ENCODE data around the gene ADAM8.
A peak's percentile ranks its signal among the peaks of the same experiment; 100 is the strongest.
"Not testable (repeated sequence)": the region's sequence is repeated elsewhere in the genome, so short reads cannot be mapped to it uniquely, and the experiment has no call there.

The ADAM8 gene

DNA sequence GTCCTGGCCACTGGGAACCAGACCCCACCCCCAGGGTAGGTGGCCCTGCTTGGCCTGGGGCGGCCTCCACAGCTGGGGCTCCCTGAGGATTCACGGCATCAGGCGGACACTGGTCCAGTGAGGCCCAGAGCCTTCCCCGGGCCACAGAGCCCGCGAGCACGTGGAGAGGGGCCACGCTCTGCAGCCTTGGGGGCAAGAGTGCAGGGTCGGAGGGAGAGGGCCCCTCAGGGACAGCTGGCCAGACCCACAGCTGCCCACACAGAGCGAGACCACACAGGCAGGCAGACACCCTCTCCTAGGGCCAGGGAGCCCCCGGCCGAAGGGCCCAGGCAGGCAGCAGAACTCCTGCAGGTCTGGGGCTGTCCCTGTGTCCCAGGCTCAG is 28.3 kb downstream of the ADAM8 start:
- no peak for DNase-seq

DNA sequence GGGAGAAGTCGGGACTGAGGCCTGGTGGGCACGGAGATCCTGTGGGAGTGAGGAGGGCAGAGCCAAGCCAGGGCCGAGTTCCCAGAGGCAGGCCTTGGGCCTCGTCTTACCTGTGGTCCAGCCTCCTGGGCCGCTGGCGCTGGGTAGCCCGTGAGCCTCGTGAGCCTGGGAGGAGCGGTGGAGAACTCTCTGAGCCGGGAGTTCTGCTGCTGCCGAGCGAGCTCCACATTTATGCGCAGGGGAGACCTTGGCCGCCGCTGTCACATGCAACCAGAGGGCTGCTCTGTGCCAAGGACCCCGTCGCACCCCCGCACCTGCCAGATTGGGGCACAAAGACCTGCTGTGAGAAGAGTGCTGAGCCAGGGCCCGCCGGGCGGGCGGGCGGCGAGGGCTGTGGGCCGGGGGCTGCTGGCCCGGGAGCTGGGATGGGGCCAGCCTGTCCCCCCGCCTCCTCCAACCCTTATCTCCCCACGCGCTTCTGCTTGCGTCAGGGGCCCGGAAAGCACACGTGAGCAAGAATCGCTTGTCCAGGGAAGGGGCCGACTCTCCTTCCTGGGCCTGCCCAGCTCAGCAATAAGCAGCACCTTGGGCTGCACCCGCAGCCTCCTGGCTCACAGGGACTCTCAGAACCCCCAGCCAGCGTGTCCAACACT is 28.9 kb downstream of the ADAM8 start:
- DNase-seq = no peak

DNA sequence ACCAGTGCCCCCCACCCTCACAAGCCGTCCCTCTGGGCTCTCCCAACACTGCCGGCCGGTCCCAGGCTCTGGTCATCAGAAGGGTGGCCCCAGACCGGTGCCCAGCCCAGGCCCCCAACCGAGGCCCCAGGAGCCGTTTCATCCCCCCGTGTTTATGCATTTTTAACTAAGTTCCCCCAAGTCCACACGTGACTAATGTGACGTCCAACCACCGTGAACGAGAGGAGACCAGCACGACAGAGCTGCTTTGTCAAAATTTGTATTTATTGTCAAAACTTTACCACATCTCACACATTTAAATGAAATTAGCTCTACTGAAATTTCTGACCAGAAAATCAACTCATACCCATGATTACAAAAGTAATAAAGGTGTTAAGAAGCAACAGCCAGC is 30.4 kb downstream of the ADAM8 start:
- no peak for DNase-seq

DNA sequence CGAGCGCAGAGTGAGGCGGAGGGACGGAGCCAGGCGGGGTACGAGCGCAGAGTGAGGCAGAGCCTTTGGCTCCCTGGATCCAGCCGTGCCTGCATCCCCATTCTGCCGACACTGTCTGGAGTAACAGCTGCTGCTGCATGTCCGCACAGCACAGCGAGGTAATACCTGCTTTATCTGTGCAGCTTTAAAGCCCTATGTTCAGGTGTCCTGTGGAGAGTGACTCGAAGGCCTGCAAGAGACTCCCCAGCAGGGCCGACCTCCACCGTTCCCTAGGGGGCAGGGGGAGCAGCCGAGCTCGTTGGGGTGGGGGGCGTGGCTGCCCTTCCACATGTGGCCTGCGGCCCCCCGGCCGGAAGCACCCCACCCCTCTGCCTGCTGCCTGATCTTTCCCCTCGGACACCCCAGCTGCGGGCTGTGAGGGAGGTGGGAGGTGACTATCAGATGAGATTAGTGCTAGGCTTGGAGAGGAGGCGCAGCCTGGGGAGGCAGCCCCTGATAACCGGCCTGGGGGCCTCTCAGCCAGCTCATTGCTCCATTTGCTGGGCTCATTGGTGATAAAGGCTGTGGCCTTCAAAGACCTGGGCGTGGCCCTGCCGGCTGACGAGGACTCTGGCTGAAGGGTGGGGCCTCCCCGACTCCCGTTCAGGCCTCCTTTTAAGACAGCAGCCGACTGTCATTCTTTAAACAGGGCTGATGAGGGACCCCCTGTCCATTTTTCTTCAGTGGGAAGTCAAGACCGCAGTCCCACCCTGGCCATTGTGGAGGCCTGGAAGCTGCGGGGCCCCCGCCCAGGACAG is 31.0 kb downstream of the ADAM8 start:
- DNase-seq = no peak

DNA sequence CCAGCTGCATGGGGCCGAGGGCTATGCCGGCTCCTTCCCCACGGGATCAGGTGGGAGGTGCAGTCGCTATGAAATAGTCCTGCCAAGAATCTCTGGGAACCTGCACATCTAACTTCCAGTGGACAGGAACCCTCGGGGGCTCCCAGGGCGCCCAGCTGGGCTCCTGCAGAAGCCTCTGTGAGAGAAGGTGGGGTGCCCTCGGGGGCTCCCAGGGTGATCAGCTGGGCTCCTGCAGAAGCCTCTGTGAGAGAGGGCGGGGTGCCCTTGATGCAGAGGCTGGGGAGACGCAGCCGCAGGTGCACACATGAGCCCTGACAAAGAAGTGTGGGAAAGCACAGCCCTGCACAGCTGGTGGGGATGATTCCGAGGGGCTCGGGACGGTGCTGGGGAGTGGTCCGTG is 33.1 kb downstream of the ADAM8 start:
- DNase-seq = no peak

DNA sequence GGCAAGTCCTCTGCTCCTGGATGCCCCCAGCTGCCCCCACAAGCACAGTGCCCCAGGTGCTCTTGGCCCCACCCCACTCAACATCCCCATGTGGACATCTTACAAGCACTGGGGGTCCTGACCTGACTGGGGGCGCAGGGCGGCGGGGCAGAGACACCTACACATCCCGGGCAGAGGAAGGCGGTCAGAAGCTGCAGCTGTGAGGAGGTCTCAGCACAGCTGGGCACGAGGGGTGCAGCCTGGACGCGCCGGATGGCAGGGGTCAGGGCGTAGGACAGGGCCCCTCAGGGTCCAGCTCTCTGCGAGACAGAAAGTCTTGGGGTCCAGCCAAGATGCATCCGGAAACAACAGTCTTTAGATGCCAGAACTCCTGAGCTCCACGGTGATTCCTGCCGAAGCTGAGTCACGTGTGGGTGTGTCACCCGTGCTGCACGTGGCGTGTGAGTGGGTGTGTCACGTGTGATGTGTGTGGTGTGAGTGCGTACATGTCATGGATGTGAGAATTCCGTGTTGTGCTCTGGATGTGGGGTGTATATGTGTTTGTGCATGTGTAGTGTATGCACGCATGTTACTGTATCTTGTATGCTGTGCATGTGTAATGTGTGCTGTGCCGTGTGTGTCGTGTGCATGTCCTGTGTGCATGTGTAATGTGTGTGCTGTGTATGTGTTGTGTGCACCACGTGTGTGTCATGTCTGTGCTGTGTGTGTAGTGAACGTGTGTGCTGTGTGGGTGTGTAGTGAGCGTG is 33.9 kb downstream of the ADAM8 start:
- no peak for DNase-seq

DNA sequence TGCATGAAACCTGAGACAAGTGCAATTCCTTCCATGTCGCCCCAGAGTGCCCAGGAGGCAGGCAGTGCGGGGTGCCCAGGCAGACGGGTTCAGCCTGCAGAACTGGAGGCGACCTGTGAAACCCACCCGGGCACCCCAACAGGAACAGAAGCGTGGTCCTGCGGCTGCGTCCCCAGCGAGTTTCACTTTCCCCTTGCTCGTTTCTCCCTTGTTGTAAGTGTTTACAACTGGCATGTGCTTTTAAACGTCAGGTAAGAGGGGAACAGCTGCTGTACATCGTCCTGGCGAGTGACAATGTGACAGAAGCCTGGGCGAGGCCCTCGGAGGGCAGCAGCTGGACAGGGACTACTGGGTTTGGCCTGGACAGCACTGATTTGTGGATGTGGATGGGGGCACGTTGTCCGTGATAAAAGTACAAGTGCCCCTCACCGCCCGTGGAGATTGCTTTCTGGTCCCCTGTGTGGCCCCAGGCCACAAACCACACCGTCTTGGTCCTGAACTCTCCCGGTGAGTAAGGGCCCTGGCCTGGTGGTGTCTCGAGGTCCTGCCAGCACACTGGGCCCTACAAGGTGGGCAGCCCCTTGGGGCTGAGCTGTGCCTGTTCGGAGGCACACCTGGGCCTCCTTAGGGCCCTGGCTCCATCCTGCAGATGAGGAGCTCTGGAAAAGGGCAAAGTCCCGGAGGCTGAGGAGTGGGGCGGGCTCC is 35.0 kb downstream of the ADAM8 start:
- no peak for DNase-seq

DNA sequence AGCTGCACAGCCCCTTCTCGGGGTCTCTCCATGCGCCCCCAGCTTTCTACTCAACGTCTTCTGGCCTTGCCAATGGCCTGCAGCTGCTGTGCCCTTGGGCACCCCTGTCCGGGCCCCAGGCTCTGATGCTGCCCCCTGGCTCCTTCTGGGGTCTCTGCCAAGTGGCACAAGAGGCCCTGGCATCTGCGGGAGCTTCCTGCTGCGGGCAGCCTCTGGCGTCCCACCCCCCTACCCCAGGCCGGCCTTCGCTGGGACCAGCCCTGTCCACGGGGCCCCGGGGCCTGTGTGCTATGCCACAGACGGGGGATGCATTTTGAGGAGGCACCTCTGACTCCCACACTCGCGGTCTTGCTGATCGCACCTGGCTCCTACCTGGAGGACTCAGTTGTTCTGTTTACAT is 36.7 kb downstream of the ADAM8 start:
- DNase-seq = no peak

DNA sequence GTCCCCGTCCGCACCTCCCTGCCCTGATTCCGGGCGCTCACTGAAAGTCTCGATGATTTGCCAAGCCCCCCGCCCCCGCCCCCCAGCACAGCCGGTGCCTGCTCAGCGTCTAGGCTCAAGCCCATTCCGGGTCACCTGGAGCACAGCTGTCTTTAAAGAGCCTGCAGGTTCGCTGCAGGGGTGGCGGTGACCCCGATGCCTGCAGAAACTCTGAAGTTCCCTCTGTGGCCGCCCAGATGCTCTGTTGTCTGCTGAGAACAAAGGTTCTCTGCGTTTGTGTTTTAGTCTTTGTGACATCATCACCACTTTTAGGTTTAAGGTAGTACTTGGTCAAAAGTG is 38.2 kb downstream of the ADAM8 start:
- DNase-seq = no peak

DNA sequence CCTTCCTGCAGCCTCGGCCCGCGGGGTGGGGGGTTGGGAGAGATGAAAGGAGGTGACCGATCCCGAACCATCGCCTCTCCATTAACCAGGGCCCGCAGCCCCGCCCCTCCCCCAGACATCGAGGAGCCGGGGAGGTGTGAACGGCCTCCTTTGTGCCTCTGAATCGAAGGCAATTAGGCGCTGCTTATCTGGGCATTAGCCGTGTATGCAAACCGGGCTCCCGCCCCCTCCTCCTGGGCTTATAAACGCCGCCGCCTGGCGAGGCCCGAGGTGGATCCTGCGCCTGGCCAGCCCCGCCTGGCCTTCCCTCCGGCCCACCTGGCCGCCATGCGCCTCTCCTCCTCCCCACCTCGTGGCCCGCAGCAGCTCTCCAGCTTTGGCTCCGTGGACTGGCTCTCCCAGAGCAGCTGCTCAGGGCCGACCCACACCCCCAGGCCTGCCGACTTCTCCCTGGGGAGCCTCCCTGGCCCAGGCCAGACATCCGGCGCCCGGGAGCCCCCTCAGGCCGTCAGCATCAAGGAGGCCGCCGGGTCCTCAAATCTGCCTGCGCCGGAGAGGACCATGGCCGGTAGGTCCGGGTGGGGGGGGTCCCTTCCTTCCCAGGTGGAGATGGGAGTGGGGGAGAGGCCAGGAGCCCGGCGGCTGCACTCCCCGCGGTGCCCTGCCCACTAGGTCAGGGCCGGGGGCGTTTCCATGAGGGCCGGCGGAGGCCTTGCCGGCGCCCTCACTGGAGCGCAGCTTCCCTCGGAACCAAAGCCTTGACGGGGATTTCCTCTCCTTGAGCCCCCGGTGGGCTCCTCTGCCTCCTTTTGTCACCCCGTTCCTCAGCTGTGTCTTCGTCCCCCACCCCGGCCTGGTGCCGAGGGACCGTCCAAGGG is 38.8 kb downstream of the ADAM8 start, which contains the start of gene VENTX:
Gene VENTX, plus strand, starts transcription at position 268 of the 878 bp plus-strand sequence. Its CDS starts 60 bp downstream, at position 328.
- DNase-seq = no peak

DNA sequence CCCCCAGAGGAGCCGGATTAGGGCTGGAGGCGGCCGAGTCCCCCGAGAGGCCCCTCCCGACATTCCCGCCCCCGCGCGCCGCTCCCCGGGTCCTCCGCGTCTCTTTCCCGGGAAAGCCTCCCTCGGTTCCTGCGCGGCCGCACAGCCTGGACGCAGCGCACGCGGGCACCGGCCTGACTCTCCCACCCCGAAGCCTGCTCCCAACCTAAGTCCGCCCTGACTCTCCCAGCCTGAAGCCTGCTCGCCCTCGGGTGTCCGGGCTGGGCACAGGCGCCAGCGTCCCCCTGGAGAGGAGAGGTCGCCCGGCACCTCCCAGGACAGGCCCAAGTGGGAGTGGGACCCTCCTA is 39.5 kb downstream of the ADAM8 start:
- DNase-seq = no peak

DNA sequence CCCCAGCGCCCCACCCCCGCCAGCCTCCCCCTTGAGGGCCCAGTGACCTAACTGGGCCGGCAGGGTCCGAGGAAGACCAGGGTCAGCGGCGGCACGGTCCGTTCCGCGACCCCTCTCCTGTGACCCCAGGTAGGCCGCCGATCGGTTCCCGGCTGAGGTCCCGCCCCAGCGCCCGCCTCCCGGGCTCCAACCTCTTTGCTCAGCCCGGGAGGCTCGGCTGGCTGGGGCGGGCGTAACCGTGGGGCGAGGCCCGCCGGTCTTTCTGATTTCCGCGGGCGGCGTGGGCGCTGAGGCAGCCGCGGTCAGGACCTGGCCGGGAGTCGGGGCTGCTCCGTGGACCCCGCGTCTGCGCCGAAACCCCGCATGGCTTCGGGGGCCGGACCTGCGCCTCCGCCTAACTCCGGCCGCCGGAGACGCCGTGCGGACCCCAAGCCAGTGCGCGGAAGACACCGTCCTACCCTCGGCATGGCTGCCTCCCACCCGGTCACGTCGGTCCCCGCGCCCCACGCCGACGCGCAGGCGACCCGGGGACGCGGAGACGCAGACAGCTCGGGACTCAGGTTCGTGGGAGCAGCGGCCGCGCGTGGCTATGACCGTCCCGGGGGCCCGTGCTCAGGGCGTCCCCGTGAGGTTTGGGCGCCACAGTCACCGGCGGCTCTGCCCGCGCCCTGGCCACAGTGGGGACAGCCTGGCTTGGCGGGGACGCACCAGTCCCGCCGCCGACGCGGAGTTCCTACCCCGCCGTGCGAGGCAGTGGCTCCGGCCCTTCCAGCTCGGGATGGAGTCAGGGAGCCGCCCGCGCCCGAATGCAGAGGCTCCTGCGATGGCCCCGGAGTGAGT is 40.0 kb downstream of the ADAM8 start:
- DNase-seq = no peak

DNA sequence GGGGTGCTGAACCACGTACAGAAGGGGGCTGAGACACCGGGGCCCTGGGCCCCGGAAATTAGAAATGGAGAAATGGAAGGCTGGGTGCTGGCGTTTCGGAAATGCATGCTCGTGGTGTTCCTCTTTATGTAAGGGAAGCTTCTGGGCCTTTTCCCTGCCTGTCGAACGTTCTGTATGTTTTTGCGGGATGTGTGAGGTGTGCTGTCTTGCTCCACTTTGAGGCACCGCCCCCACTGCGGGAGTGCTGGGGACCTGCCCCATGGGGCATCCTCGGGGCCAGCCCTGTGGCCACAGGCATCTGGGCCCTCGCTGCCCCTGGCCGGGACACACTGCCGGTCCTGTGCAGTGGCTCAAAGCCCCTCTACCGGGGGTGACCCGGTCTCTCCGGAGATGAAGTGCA is 40.7 kb downstream of the ADAM8 start:
- peak; percentile 40 for DNase-seq

DNA sequence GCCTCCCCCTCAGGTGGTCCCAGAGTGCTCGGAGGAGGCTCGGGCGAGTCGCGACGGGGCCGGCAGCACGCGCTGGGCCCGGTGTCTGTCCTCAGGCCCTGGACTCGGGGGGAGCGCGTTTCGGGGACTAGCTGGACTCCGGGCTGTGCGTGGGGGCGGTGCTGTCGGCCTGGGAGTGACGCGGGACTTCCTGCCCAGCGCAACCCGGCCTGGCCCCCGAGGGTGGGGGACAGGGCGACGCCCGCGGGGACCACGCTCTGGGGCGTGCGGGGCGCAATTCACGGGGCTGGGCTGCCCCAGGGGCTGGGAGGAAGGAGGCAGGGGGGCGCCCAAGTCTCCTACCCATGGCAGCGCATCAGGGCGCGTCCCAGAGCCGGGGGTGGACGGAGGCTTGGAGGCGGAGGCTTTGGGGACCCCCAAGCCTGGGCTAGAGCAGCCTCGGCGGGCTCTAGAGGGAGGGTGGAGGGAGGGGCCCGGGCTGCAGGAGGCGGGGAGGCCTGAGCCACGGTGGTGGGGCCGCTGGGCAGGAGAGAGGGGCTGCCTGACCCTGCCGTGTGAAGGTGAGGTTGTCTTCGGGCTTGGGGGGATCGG is 41.3 kb downstream of the ADAM8 start:
- DNase-seq = peak; percentile 59

DNA sequence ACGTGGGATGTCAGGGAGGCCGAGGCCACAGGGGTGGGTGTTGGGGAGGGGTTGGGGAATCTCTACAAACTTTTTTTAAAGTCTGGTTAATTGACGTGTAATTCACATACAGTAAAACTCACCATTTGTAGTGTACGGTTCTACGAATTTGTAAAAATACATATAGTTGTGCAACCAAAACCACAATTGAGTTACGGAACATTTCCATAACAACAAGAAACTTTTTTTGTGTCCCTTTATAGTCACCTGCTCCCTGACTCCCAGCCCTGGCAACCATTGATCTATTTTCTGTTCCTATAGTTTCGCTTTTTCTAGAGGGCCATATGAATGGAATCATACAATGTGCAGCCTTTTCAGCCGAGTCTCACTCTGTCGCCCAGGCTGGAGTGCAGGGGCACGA is 41.9 kb downstream of the ADAM8 start:
- not testable (repeated sequence) for DNase-seq

DNA sequence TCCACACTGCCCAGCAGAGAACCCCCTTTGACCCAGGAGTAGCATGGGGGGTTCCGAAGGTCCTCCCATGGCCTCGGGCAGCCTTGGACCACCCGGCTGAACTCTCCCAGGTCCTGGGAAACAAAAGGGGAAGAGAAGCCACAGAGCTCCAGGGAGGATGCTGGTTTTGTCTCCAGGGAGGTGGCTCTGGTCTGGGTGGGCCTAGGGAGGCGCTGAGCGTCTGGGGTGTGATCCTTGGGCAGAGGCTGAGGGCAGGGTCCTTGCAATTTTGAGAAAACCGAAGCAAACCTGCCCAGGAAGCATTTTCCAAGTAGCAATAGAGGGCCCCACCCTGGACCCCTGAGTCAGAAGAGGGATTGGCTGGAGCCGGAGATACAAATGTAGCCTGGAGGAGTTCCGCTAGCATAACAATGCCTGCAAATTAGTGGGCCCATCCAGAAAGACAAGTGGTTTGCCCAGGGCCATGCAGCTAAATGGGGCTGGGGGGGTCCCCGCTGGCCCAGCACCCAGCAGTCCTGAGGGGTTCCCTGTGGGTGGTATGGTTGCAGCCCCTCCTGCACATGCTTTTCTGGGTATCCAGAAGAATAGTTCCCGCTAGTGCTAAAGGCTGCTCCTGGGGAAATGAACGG is 44.6 kb downstream of the ADAM8 start:
- DNase-seq = no peak

DNA sequence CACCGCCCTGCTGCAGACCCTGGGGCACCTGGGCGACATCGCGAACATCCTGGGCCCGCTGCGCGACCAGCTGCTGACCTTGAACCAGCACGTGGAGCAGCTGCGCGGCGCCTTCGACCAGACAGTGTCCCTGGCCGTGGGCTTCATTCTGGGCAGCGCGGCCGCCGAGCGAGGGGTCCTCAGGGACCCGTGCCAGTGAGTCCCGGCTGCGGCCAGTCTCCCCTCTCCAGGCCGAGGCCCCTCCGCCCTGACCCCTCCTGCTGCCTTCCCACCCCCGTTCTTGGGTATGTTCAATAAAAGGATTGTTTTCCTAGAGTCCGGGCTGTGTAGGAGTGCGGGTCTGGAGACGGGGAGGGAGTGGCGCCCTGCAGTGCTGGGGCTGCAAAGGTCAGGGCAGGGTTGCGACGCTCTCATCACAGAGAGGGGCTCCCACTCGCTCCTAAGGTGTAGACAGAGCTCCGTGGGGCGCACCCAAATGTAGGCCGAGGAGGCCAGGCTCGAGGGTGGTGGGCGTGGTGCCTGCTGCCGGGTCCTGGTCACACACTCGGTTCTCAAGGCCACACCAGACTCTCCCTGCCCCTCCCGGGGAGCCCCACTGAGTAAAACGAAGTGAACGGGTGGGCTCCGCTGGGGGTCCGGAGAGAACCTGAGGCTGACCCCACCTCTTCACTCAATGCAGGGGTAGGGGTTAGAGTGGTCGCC is 45.3 kb downstream of the ADAM8 start:
- DNase-seq = no peak

DNA sequence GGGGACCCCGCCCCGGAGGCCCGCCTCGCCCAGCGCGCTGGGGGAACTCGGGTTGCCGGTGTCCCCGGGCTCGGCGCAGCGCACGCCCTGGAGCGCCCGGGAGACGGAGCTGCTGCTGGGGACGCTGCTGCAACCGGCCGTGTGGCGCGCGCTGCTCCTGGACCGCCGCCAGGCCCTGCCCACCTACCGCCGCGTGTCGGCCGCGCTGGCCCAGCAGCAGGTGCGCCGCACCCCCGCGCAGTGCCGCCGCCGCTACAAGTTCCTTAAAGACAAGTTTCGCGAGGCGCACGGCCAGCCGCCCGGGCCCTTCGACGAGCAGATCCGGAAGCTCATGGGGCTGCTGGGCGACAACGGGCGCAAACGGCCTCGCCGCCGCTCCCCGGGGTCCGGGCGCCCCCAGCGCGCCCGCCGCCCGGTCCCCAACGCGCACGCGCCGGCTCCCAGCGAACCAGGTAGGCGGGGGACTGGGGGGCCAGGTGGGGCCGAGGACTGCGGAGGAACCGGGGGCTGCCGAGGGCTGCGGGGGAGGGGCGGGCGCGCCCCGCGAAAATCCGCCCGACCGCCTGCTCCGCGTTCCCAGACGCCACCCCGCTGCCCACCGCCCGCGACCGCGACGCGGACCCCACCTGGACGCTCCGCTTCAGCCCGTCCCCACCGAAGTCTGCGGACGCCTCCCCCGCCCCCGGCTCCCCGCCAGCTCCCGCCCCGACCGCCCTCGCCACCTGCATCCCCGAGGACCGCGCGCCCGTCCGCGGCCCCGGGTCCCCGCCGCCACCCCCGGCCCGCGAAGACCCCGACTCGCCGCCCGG is 46.1 kb downstream of the ADAM8 start:
- DNase-seq = peak; percentile 61

DNA sequence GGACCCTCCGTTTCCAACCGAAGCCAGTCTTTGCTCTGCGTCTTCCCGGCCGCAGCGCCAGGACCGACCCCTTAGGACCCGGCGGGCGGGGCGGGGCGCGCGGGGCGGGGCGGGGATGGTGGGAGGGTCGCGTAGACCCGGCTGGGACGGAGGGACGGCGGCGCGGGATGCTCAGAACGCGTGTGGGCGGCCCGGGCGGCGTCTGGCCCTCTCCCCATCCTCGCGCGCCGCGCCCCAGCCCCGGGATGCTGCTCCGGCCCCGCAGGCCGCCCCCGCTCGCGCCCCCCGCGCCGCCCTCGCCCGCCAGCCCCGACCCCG is 46.7 kb downstream of the ADAM8 start, which contains the start of gene UTF1:
Gene UTF1, plus strand, starts transcription at position 174 of the 318 bp plus-strand sequence. Its CDS starts 72 bp downstream, at position 246.
- DNase-seq = no peak

Measured in CD4-positive, alpha-beta T cell treated with Interleukin-15 for 1 hour (primary cell).